GM23338 (cell line): ENCODE results near the gene FAM237B. TPM values are rescaled to one million over a fixed set of nuclear protein-coding genes. Genes with fewer than 3 reads are reported as not detected.
A peak's percentile ranks its signal among the peaks of the same experiment; 100 is the strongest.

Experiments used
- ATAC-seq: fragments of 200-7000 bp; cut with Tn5 transposase; 3 replicates; pipeline ENCODE4 v1.9.1; 2020
- DNase-seq: peaks from one replicate; pipeline ENCODE4 v3.0.0-alpha.2; 2015; ENCODE audit warnings: low spot score
- H2AFZ ChIP-seq: fragments of 200-600 bp; sonication (generic); 2 replicates; pipeline ENCODE4 v1.8.0; 2016; ENCODE audit warnings: antibody characterized with exemption, mild to moderate bottlenecking, moderate library complexity
- H3F3A ChIP-seq: fragments of 200-600 bp; sonication (generic); replicated peaks from 2 replicates; pipeline ENCODE4 v1.8.0; 2017; ENCODE audit warnings: antibody characterized with exemption, mixed run types, low read depth
- H3K27ac ChIP-seq: fragments of 200-600 bp; sonication (generic); 2 replicates; pipeline ENCODE4 v1.6.1; 2016; ENCODE audit warnings: low read depth
- H3K27me3 ChIP-seq: fragments of 200-600 bp; sonication (generic); 2 replicates; pipeline ENCODE4 v1.8.0; 2016; ENCODE audit warnings: mild to moderate bottlenecking, mixed run types, moderate library complexity; ENCODE audit not compliant: insufficient read depth
- H3K36me3 ChIP-seq: fragments of 200-600 bp; sonication (generic); 2 replicates; pipeline ENCODE4 v1.8.0; 2016; ENCODE audit warnings: mild to moderate bottlenecking; ENCODE audit not compliant: insufficient read depth
- H3K4me1 ChIP-seq: fragments of 200-600 bp; sonication (generic); 2 replicates; pipeline ENCODE4 v1.8.0; 2016; ENCODE audit warnings: mild to moderate bottlenecking, moderate library complexity; ENCODE audit not compliant: insufficient read depth
- H3K4me2 ChIP-seq: fragments of 200-600 bp; sonication (generic); 2 replicates; pipeline ENCODE4 v1.7.1; 2017; ENCODE audit warnings: mixed run types
- H3K4me3 ChIP-seq: fragments of 200-600 bp; sonication (generic); 2 replicates; pipeline ENCODE4 v1.6.1; 2016; ENCODE audit warnings: mixed run types
- H3K79me2 ChIP-seq: fragments of 200-600 bp; sonication (generic); replicated peaks from 2 replicates; pipeline ENCODE4 v1.8.0; 2017; ENCODE audit warnings: mild to moderate bottlenecking; ENCODE audit not compliant: insufficient read depth
- H3K9me2 ChIP-seq: fragments of 200-600 bp; sonication (generic); 2 replicates; pipeline ENCODE4 v1.8.0; 2017; ENCODE audit not compliant: insufficient read depth
- H4K20me1 ChIP-seq: fragments of 200-600 bp; sonication (generic); replicated peaks from 2 replicates; pipeline ENCODE4 v1.8.0; 2017; ENCODE audit warnings: mild to moderate bottlenecking; ENCODE audit not compliant: insufficient read depth
- H3K27ac Mint-ChIP-seq: 2 replicates; pipeline ENCODE4 v1.8.0; 2020; ENCODE audit warnings: inconsistent platforms, mild to moderate bottlenecking, moderate library complexity, mixed read lengths
- H3K27me3 Mint-ChIP-seq: 3 replicates; pipeline ENCODE4 v1.8.0; 2022; ENCODE audit warnings: low read depth, mild to moderate bottlenecking, moderate library complexity, mixed read lengths, inconsistent platforms; ENCODE audit not compliant: insufficient read depth, poor library complexity
- H3K36me3 Mint-ChIP-seq: 3 replicates; pipeline ENCODE4 v1.8.0; 2021; ENCODE audit warnings: low read depth, mild to moderate bottlenecking, inconsistent platforms, moderate library complexity, mixed read lengths
- H3K4me1 Mint-ChIP-seq: 3 replicates; pipeline ENCODE4 v1.8.0; 2020; ENCODE audit warnings: mild to moderate bottlenecking, inconsistent platforms, mixed read lengths
- H3K4me3 Mint-ChIP-seq: 3 replicates; pipeline ENCODE4 v1.8.0; 2021; ENCODE audit warnings: moderate library complexity, mild to moderate bottlenecking, inconsistent platforms, mixed read lengths
- H3K9me3 Mint-ChIP-seq: 3 replicates; pipeline ENCODE4 v1.8.0; 2020; ENCODE audit warnings: moderate library complexity, mild to moderate bottlenecking, inconsistent platforms, mixed read lengths
- EZH2 ChIP-seq: fragments of 200-600 bp; sonication (generic); IDR thresholded peaks from one replicate; pipeline ENCODE4 v1.8.0; 2017; ENCODE audit warnings: antibody characterized with exemption, mild to moderate bottlenecking, low read depth; ENCODE audit not compliant: unreplicated experiment
- POLR2AphosphoS5 ChIP-seq: IDR thresholded peaks from 2 replicates; pipeline ENCODE4 v1.6.1; 2016; ENCODE audit warnings: antibody characterized with exemption, low read depth
- polyA plus RNA-seq: library from polyadenylated mRNA; unstranded; fragments of >200 nt; fragmentation: Nextera tagmentation; extraction: Ambion mirVana; gene quantifications from 2 replicates; pipeline ENCODE4 v1.2.1, GENCODE V29; 2016
- total RNA-seq: library from RNA; depleted of rRNA; stranded (reverse); fragments of >200 nt; shearing (Covaris generic); gene quantifications from 2 replicates; pipeline ENCODE4 v1.2.3, GENCODE V29; 2014
- TF ChIP-seq, protein P1 (sequence below): IDR thresholded peaks from one replicate; pipeline ENCODE4 v1.6.1; 2018; ENCODE audit warnings: antibody characterized with exemption; ENCODE audit not compliant: unreplicated experiment
- TF ChIP-seq, protein P2 (sequence below): fragments of 250-450 bp; sonication (Bioruptor Pico); IDR thresholded peaks from 2 replicates; pipeline ENCODE4 v1.5.0; 2020; ENCODE audit warnings: mild to moderate bottlenecking, moderate library complexity

FAM237B gene
- total and polyA plus RNA-seq, 2 experiments from 2014 or later = 0.07 to 0.13 TPM

- Histone ChIP-seq H3K4me3 (no peak overlapping the region), H2AFZ (no peak overlapping the region), H3K4me1 (peaks cover 3% of the 10 kb centered on the region; the same call in 1 of the 2 replicates), H3K27me3 (peaks cover 21% of the 10 kb centered on the region), H3K4me2 (no peak overlapping the region), H4K20me1 (no peaks in the 10 kb centered on the region), H3K27ac (no peak overlapping the region), H3K79me2 (no peaks in the 10 kb centered on the region), H3K9me2 (no peaks in the 10 kb centered on the region), H3F3A (no peaks in the 10 kb centered on the region), H3K36me3 (no peaks in the 10 kb centered on the region)
- ATAC-seq = peak; percentile 63
- H3K9me3 Mint-ChIP-seq = no peaks in the 10 kb centered on the region
- H3K27ac Mint-ChIP-seq = no peak overlapping the region
- no peaks in the 10 kb centered on the region for H3K36me3 Mint-ChIP-seq
- H3K27me3 Mint-ChIP-seq = peaks cover 9% of the 10 kb centered on the region
- no peak for DNase-seq
- no peak overlapping the region for H3K4me3 Mint-ChIP-seq
- no peak for TF ChIP-seq EZH2
- no peak for TF ChIP-seq POLR2AphosphoS5
- TF ChIP-seq, protein P1, sequence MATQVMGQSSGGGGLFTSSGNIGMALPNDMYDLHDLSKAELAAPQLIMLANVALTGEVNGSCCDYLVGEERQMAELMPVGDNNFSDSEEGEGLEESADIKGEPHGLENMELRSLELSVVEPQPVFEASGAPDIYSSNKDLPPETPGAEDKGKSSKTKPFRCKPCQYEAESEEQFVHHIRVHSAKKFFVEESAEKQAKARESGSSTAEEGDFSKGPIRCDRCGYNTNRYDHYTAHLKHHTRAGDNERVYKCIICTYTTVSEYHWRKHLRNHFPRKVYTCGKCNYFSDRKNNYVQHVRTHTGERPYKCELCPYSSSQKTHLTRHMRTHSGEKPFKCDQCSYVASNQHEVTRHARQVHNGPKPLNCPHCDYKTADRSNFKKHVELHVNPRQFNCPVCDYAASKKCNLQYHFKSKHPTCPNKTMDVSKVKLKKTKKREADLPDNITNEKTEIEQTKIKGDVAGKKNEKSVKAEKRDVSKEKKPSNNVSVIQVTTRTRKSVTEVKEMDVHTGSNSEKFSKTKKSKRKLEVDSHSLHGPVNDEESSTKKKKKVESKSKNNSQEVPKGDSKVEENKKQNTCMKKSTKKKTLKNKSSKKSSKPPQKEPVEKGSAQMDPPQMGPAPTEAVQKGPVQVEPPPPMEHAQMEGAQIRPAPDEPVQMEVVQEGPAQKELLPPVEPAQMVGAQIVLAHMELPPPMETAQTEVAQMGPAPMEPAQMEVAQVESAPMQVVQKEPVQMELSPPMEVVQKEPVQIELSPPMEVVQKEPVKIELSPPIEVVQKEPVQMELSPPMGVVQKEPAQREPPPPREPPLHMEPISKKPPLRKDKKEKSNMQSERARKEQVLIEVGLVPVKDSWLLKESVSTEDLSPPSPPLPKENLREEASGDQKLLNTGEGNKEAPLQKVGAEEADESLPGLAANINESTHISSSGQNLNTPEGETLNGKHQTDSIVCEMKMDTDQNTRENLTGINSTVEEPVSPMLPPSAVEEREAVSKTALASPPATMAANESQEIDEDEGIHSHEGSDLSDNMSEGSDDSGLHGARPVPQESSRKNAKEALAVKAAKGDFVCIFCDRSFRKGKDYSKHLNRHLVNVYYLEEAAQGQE = no peak
- TF ChIP-seq, protein P2, sequence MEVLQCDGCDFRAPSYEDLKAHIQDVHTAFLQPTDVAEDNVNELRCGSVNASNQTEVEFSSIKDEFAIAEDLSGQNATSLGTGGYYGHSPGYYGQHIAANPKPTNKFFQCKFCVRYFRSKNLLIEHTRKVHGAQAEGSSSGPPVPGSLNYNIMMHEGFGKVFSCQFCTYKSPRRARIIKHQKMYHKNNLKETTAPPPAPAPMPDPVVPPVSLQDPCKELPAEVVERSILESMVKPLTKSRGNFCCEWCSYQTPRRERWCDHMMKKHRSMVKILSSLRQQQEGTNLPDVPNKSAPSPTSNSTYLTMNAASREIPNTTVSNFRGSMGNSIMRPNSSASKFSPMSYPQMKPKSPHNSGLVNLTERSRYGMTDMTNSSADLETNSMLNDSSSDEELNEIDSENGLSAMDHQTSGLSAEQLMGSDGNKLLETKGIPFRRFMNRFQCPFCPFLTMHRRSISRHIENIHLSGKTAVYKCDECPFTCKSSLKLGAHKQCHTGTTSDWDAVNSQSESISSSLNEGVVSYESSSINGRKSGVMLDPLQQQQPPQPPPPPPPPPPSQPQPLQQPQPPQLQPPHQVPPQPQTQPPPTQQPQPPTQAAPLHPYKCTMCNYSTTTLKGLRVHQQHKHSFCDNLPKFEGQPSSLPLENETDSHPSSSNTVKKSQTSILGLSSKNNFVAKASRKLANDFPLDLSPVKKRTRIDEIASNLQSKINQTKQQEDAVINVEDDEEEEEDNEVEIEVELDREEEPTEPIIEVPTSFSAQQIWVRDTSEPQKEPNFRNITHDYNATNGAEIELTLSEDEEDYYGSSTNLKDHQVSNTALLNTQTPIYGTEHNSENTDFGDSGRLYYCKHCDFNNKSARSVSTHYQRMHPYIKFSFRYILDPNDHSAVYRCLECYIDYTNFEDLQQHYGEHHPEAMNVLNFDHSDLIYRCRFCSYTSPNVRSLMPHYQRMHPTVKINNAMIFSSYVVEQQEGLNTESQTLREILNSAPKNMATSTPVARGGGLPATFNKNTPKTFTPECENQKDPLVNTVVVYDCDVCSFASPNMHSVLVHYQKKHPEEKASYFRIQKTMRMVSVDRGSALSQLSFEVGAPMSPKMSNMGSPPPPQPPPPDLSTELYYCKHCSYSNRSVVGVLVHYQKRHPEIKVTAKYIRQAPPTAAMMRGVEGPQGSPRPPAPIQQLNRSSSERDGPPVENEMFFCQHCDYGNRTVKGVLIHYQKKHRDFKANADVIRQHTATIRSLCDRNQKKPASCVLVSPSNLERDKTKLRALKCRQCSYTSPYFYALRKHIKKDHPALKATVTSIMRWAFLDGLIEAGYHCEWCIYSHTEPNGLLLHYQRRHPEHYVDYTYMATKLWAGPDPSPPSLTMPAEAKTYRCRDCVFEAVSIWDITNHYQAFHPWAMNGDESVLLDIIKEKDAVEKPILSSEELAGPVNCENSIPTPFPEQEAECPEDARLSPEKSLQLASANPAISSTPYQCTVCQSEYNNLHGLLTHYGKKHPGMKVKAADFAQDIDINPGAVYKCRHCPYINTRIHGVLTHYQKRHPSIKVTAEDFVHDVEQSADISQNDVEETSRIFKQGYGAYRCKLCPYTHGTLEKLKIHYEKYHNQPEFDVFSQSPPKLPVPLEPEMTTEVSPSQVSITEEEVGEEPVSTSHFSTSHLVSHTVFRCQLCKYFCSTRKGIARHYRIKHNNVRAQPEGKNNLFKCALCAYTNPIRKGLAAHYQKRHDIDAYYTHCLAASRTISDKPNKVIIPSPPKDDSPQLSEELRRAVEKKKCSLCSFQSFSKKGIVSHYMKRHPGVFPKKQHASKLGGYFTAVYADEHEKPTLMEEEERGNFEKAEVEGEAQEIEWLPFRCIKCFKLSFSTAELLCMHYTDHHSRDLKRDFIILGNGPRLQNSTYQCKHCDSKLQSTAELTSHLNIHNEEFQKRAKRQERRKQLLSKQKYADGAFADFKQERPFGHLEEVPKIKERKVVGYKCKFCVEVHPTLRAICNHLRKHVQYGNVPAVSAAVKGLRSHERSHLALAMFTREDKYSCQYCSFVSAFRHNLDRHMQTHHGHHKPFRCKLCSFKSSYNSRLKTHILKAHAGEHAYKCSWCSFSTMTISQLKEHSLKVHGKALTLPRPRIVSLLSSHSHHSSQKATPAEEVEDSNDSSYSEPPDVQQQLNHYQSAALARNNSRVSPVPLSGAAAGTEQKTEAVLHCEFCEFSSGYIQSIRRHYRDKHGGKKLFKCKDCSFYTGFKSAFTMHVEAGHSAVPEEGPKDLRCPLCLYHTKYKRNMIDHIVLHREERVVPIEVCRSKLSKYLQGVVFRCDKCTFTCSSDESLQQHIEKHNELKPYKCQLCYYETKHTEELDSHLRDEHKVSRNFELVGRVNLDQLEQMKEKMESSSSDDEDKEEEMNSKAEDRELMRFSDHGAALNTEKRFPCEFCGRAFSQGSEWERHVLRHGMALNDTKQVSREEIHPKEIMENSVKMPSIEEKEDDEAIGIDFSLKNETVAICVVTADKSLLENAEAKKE (CRISPR knock-in tag) = no peak
- no peaks in the 10 kb centered on the region; the same call in 1 of the 3 replicates for H3K4me1 Mint-ChIP-seq
Observed at GRCh38 chr7:90326500-90326899, 5.4 kb upstream of the FAM237B start.
